ENCODE measurements around the gene ETFRF1.

ETFRF1 gene, protein sequence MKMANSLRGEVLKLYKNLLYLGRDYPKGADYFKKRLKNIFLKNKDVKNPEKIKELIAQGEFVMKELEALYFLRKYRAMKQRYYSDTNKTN

DNA sequence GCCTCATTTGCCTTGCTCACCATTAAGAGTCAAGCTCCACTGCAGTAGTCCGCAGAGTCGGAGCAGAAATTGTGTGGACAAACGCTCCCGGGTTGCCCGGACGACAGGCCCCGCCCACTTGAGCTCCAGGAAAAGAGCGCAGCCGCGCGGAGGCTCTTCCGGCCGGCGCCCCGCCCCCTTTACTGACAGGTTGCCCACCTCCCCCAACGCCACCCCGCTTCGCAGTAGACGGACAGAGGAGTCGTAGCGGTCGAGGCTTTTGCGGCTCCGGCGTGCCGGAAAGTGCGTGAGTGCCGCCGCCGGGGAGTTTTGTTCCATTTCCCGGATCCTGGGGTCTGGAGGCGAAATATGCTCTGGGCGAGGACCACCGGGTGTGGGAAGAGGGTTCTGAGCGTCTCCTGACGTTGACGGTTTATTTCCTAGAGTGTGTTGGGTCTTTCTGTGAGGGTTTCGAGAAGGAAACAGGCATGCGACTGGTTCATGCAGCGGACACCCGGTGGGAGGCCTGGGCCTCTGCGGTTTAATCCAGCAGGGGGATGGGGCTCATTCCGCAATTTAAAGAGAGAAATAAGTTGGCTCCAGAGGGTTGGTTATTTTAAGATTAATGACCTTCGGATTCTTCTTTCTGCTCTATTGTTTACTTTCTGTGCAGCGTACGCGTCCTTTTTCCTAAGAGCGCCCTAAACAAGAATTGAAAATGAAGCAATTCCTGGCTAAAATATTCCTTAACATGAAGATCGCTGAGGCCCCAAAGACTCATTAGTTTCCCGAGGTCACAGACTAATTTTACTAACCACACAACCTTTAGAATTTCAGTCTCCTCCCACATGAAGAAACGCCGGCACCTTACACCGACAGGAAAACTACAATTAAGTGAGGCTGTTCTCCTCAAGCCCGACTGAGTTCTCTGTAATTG lies at the start of gene ETFRF1, which contains the start of gene DNAI7:
ETFRF1 (plus strand) TSS at position 182 of the 916 bp plus-strand sequence. CDS start 8,720 bp downstream, outside the sequence.
DNAI7 (minus strand) TSS at position 105 of the 916 bp plus-strand sequence; CDS start at position 23, 82 bp downstream.
- peak; percentile 96 to 97 for DNase-seq

DNA sequence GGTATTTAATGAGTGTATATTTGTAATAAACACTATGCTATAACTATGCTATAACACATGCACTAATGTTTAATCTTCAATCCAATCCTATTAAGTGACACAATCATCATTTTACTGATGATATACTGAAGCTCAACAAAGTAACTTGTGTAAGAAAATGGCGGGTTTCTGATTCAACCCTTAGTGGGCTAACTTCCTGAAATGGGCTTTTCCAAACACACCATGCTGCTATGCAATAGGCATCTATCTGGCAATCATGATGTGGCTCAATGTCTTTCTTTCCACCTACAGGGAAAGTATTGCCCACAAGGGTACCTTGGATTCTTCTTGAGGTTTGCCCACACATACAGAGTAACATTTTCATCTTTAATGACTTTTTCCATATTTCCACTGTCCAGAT lies 48.4 kb upstream of the ETFRF1 start:
- no peak for DNase-seq

DNA sequence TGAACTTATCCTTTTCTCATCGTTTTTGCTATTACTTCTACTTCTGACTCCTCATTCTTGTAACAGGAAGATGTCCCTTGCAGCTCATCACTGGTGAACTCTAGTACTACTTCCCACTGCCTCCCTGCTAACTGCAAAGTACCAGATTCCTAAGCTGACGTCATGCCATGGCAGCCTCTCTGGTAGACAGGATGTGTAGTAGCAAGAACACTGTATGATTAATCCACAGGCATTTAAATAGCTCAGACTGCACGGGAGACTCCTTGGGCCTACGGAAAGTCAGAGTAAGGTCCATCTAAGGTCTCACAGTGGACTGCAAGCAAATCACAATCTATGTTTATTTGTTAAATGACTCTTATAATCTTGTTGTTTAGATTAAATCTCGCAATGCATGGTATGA lies 43.6 kb upstream of the ETFRF1 start:
- DNase-seq: no peak

DNA sequence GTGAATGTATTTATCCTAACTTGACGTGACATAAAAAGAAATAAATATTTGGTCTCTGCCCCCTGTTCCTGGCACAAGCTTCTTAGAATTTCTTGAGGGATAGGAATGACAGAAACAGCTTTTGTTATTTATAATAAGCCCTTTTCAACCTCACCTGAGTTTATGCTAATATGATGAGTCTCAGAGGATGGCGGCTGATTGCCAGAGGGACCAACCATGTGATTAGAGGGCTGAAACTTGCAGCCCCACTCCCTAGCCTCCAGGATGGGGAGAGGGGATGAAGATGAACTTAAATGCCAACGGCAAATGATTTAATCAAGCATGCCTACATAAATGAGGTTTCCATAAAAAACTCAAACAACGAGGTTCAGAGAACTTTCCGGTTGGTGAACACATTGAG lies 43.0 kb upstream of the ETFRF1 start:
- no peak for DNase-seq

DNA sequence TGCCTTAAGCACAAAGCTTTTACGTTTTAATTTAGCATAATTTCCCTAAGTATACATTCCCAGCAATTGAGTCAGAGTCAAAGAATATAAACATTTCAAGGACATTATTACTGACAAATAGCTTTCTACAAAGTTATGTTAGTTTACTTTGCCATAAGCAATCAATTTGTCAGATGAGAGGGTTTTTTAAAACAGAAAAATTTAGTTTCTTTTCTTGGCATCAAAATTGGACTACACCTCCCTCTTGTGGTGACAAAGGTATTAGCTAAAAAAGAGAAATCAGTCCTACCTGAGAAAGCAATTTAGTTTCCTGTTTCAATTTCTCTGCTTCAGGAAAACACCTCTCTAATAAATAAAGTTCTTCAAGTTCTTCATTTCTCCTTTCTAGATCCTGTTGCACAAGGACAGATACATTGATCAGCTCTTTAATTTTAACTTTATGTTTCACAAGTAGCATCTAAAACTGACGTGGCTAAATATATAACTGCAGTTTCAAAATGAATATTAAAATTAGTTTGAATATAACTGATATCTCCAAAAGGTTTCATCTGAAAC lies 39.9 kb upstream of the ETFRF1 start:
- DNase-seq: no peak

DNA sequence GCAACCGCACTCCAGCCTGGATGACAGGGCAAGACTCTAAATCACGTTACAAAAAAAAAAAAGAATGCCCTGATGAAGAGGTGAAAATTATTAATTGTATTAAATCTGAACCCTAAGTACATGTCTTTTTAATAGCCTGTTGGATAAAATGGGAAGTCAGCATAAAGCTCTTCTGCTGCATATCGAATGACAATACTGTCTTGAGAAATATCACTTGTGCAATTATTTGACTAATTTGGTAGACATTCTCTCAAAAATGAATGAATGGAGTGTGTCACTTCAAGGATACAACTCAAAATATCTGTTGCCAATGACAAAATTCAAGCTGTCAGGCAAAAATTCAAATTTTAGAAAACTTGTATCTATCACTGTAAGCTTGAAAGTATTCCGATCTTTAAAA lies 39.0 kb upstream of the ETFRF1 start:
- no peak for DNase-seq

DNA sequence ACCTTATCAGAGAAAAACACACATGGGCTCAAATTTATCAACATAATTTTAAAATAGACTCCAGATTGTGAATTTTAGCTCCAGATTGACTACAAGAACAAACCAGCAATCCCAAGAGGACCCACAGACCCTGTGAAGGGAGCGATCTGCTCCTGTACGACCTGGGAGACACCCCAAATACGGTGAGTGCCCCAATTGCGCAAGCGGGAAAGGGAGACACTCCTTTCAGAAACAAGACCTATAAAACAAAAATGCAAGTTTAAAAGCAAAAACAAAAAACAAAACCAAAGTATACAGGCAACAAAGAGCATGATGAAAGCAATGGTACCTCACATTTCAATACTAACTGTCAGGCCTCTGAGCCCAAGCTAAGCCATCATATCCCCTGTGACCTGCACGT lies 32.2 kb upstream of the ETFRF1 start:
- no peak for DNase-seq

DNA sequence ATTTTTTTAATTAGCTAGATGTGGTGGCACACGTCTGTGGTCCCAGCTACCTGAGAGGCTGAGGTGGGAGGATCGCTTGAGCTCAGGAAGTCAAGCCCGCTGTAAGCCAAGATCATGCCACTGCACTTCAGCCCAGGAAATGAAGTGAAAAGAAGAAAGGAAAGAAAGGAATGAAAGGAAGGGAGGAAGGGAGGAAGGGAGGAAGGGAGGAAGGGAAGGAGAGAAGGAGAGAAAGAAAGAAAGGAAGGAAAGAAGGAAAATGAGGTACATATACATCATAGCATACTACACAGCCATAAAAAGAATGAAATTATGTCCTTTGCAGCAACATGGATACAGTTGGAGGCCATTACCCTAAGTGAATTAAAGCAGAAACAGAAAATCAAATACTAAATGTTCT lies 12.3 kb upstream of the ETFRF1 start:
- DNase-seq: no peak

DNA sequence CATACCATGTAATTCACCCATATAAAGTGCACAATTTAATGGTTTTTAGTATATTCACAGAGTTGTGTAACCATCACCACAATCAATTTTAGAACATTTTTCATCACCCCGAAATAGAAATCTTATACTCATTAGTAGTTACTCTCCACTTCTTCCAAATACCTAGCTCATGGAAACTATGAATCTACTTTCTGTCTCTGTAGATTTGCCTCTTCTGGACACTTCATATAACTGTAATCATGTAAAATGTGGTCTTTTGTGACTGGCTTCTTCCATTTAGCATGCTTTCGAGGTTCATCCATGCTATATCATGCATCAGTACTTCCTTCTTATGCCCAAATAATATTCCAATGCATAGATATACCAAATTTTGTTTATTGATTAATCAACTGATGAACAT lies 10.9 kb upstream of the ETFRF1 start:
- no peak for DNase-seq

DNA sequence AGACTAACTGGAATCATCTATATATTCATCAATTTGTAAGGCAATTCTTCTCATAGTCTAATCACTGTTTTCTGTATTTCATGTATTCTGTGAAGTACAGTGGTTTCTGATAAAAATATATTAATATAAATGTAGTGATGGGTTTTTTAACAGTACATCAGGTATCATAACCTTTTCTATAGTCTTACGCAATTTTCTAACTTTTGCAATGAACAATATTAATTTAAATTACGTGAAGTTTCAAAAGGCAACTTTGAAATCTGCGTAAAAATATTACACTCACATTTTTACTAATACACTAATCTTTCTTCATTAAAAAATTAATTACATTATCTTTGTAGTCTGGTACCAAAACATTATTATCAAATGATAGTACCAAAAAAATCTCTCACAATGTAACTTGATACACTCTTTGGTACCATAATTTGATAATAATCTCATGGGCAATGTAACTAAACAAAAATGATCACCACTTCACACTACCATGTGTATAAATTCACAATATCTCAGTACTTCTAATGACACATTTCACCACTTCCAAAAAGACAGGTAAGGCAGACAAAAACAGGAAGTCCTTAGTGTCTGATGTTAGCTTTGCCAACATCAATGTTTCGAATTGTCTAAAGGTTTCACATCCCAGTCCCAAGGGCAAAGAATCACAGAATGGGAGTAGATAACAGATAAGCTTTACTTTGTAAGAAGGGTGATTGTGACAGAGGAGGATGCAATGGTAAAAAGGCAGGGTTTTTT lies 8.8 kb upstream of the ETFRF1 start:
- DNase-seq: no peak

DNA sequence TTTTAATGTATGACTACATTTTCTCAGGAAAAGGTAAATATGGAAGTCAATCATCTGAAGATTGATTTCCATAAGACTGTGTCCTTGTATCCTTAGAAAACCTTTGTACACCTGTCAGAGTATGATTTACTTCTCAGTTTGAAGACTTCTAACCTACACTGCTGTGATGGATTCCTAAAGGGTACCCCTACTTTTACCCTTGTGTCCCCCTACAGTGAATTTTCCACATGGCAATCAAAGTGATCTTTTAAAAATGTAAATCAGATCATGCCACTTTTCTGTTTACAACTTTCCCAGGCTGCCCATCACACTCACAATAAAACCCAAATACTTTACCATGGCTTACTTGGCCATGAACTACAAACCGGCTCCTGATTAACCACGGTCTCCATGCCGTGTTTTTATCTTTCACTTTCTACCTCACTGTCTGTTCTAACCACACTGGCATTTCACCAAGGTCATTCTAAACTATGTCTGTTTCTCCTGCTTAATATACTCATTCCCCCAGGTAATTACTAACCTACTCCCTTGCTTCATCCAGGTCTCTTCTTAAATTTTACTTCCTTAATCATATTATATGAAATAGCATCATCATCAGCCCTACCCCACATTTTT lies 8.1 kb upstream of the ETFRF1 start:
- DNase-seq: no peak

DNA sequence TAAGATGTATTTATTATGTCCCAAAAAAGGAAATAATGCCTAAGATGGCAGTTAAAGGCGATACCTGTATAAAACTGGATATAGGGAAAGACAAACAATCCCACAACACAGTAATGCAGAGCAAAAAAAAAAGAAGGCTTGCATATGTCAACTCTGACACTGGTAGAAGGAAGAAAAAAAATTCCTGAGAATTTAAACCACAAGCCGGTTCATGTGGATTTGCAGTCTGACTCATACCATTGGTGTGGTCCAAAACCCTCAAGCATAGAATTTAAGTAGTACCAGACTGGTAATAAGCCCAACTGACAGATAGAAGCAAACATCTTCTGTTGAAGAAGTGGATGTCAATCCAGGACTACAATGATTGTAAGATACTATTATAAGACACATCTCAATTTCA lies 7.3 kb upstream of the ETFRF1 start:
- DNase-seq: no peak

DNA sequence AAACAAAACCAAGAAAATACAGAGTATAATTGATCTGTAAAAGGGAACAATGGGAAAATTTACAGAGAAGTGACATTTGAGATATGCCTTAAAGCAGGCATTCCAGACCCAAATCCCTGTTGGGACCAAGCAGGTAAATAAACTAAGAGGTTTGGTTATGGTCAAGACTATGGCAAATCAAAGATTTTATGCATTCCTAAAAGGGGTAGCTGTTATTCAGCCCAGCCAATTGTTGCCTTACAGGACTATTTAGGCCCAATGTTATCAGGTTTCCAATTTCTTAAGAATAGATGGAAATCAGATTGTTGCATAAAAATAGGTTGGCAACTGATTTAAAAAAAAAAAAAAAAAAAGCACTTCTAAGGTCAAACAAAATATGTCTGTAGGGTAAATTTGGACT lies 5.4 kb upstream of the ETFRF1 start:
- no peak for DNase-seq

DNA sequence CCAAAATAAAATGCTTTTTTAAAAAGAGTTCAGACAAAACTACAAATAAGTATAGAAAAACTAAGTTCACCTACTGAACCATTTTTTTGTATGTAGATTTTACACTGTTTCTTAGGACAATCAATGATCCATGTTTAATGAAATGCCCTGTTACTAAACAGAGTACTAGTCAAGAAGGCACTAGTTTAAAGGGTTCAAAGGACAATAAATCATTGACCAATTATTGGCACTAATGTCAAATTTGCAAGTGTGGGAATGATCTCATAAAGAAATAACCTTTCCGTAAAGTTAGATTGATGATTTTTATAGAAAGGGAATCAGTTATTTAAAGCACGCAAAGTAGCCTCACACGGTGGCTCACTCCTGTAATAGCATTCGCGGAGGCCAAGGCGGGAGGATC lies 4.2 kb upstream of the ETFRF1 start:
- no peak for DNase-seq

DNA sequence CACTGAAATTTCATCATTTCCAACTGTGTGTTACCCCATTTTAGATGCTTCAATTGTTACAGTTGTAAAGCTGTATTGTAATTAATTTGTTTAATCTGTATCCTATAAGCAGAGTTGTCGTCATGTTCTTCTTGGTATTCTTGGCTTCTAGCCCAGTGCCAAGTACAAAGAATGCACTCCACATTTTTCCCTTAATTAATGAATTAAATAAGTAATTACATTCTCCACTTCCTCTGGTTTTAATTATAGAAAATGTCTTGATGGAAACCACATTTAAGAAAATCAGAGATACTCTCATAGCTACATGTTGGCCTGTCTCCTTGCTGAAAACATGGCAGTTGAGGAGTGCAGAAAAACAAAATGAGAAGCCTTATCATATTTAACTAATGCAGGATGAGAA lies 823 bp upstream of the ETFRF1 start:
- DNase-seq: no peak

DNA sequence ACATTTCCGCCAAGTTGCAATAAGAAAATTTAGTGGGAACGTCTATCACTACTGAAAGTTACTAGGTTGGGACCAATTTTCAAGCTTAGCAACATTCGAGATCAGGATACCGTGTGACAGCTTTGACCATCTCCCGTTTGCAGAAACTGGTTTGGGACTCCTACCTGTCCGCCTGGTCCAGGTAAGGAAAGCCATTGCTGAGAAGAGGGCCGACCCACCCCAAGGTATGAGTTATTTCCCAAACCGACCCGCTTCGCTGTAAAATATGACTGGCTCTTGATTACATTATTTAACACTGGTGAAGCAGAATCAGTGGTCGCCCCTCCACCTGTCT lies 348 bp upstream of the ETFRF1 start:
- no peak for DNase-seq

DNA sequence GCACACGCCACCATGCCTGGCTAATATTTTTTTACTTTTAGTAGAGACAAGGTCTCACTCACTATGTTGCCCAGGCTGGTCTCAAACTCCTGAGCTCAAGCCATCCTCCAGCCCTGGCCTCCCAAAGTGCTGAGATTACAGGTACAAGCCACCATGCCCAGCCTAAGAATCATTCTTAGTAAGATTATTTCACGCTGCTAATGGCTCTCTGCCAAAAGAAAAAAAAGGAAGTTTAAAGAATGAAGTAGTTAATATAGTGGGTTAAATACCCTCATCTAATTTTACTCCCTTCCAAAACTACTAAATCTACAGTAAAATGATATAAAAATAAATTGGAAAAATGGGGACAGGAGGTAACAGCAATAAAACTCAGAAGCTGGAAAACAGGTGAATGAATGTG lies 2.6 kb downstream of the ETFRF1 start:
- DNase-seq: no peak

DNA sequence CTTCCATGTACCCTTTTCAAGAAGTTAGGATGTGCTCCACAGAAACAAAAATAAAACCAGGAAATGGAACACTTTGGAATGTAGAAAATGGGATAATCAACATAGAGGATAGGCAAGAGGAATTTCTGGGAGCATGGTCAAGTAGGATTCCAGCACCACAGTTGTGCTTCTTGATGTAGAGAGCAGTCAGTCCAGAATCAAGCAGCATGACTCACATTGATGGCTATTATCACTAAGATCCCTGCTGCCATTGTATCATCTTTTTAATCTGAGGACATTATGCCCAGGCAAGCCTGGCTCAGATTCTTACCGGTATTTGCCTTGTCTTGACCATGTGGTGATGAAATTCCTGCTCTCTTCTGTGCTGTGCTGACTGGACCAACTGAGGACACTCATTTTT lies 5.7 kb downstream of the ETFRF1 start:
- no peak for DNase-seq

DNA sequence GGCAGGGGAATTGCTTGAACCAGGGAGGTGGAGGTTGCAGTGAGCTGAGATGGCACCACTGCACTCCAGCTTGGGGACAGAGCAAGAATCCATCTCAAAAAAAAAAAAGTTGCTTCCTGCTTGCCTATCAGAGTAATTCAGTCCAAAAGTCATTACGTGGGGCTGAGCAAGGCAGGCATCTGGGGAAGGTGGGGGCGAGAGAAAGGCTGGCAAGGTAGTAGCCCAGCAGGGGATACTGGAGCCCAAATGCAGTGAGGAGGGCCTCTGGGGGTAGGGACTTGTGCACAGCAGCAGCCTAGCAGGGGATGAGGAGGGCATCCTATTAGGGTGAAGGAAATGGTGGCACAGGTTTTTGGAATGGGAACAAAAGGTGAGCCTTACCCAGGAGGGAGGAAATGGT lies 7.1 kb downstream of the ETFRF1 start:
- no peak for DNase-seq

DNA sequence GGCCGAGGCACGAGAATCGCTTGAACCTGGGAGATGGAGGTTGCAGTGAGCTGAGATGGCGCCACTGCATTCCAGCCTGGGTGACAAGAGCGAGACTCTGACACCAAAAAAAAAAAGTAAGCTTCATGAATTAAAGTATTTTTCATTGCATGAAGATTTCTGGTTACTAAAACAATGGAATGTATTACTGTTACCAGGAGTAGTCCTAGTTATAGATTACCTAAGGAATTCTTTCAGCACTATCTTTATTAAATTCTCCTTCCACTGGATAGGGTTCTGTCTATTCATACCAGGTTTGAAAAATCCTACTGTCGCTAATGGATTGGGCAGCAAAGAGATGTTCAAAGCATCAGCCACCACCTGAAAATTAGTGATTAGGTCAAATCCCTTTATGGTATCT lies 12.4 kb downstream of the ETFRF1 start:
- DNase-seq: no peak

DNA sequence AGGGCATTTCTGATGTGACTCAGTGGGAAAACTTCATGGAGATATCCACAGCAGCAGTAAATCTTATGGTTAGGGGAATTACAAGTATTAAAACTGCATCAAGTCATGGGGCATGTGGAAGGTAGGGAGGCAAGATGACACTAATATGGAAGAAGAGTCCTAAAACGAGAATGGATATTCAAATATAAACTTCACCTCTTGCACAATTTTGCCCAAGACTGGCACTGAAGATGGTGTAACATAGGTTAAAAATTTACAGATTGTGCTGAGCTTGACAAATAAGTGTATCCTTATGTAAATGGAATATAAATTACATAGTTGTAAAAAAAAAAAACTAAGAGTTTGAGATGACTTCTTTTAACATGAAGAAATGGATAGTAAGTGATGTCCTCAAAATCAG lies 12.8 kb downstream of the ETFRF1 start:
- no peak for DNase-seq

DNA sequence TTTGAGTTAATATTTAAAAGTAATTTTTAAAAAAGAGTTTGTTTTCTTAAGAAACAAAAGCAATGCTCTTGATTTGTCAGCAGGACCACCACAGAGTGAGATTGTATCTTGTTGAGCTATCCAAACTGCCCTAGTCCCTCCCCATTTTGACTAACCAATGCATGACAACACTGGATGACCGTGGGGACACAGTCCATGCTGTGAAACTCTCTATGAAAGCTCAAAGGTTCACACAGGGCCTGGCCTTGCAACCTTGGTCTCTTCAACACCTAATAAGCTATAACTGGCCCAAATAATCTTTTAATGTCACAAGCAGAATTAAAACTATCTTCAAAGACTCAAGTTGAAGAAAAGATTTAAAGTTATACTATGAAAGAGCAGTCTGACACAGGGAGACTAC lies 13.5 kb downstream of the ETFRF1 start:
- no peak for DNase-seq

DNA sequence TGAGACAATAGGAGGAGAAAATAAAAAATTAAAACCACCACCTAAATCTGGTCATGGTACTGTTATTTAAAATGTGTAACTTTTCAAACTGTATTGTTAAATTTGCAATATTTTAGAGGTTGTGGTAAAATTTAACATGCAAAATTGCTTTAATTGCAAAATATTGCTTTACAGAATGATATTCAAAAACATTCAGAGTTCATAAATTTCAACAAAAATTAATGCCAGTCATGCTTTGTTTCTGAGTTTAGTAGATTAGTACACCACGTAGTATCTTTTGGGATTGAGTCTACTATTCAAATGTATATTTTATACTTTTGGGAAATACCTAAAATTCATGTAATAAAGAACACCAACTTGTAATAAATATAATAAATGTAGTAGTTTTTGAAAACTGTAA lies 18.3 kb downstream of the ETFRF1 start:
- no peak for DNase-seq
